Measurements from ENCODE around the gene DYNC1I1. TPM values are rescaled to one million over a fixed set of nuclear protein-coding genes. Genes with fewer than 3 reads are reported as not detected.

Gene DYNC1I1
- polyA plus RNA-seq, 1 of the 3 experiments (the other 2 are of a cell fraction), result 0.05 TPM

- no peak overlapping the region; a peak in 1 of 4 replicates for H3K27ac ChIP-seq (ENCODE audit: low read depth in 2 of 2, low read length in 1 of 2)
- H3K36me3 ChIP-seq (replicated peaks in 1 of 2; ENCODE audit: control insufficient read depth in 1 of 2, insufficient read depth in 2 of 2, low read length in 1 of 2), result no peaks in the 10 kb centered on the region
- CTCF ChIA-PET, result interaction anchor here (1.6 to 2.9 kb wide), 3 partner anchors 12 to 332 kb away, joined by 3 to 9 read pairs (median 8); no protein-coding TSS in a partner anchor
- no peaks in the 10 kb centered on the region for H3K9me2 ChIP-seq
- H3K27me3 ChIP-seq (ENCODE audit: insufficient read depth), result no peaks in the 10 kb centered on the region
- H3K4me2 ChIP-seq, result no peak overlapping the region
- H3K9ac ChIP-seq, result no peak overlapping the region
- H3K79me2 ChIP-seq (ENCODE audit: insufficient read depth), result no peaks in the 10 kb centered on the region
- DNase-seq, result peak; percentile 50
- 0 out of 2 replicates have a peak, but pooled peaks cover 4% of the 10 kb centered on the region for H3K9me3 ChIP-seq
- H3F3A ChIP-seq (replicated peaks; ENCODE audit: insufficient read depth), result no peaks in the 10 kb centered on the region
- H4K20me1 ChIP-seq (ENCODE audit: insufficient read depth), result no peaks in the 10 kb centered on the region
- WGBS (ENCODE audit: low lambda C conversion rate), result 0% methylated on average over 1 of the region's 1 CpG
- H2AFZ ChIP-seq (ENCODE audit: low read depth), result no peak overlapping the region
- no peaks in the 10 kb centered on the region; a peak in 2 of 4 replicates for H3K4me1 ChIP-seq (ENCODE audit: control insufficient read depth in 1 of 2, insufficient read depth in 2 of 2, low read depth in 1 of 2, low read length in 1 of 2)
- TF ChIP-seq FOXJ3 (CRISPR knock-in tag; IDR thresholded peaks at IDR 0.05) (no peak), RFX5 (IDR thresholded peaks at IDR 0.05; ENCODE audit: low read length) (no peak), NFIC (IDR thresholded peaks at IDR 0.05; ENCODE audit: borderline replicate concordance) (peak; percentile 37; the same call in 1 of the 2 replicates), MXI1 (IDR thresholded peaks at IDR 0.05; ENCODE audit: low read depth, low read length) (no peak), PBX3 (IDR thresholded peaks at IDR 0.05) (no peak), FOXM1 (IDR thresholded peaks at IDR 0.05; ENCODE audit: low read depth) (no peak), MEF2A (IDR thresholded peaks at IDR 0.05; ENCODE audit: borderline replicate concordance, low read depth) (no peak), ZBTB33 (IDR thresholded peaks at IDR 0.05; ENCODE audit: borderline replicate concordance, low read depth) (no peak), CHD2 (IDR thresholded peaks at IDR 0.05; ENCODE audit: low read length, partially characterized antibody) (no peak), ELF1 (IDR thresholded peaks at IDR 0.05) (no peak), RCOR1 (IDR thresholded peaks at IDR 0.05; ENCODE audit: low read length) (peak; percentile 15; the same call in 1 of the 2 replicates)
- H3K4me3 ChIP-seq (ENCODE audit: low read depth in 2 of 2, low read length in 1 of 2), result no peak overlapping the region
- POLR2A ChIA-PET, result no interaction called here
Measured at GRCh38 chr7:95859429-95859828, 87.1 kb downstream of the DYNC1I1 start.

- Histone ChIP-seq H3K4me2 (no peak overlapping the region), H3K9me3 (0 out of 2 replicates have a peak, but pooled peaks cover 4% of the 10 kb centered on the region), H3K27ac (ENCODE audit: low read depth in 2 of 2, low read length in 1 of 2) (no peak overlapping the region), H3K4me1 (ENCODE audit: control insufficient read depth in 1 of 2, insufficient read depth in 2 of 2, low read depth in 1 of 2, low read length in 1 of 2) (no peaks in the 10 kb centered on the region; a peak in 2 of 4 replicates), H2AFZ (ENCODE audit: low read depth) (no peak overlapping the region), H3K9me2 (no peaks in the 10 kb centered on the region), H3K36me3 (replicated peaks in 1 of 2; ENCODE audit: control insufficient read depth in 1 of 2, insufficient read depth in 2 of 2, low read length in 1 of 2) (no peaks in the 10 kb centered on the region), H3K4me3 (ENCODE audit: low read depth in 2 of 2, low read length in 1 of 2) (no peak overlapping the region), H3K27me3 (ENCODE audit: insufficient read depth) (no peaks in the 10 kb centered on the region), H3F3A (replicated peaks; ENCODE audit: insufficient read depth) (no peaks in the 10 kb centered on the region), H3K79me2 (ENCODE audit: insufficient read depth) (no peaks in the 10 kb centered on the region), H4K20me1 (ENCODE audit: insufficient read depth) (no peaks in the 10 kb centered on the region), H3K9ac (no peak overlapping the region)
- TF ChIP-seq RXRA (IDR thresholded peaks at IDR 0.05; ENCODE audit: borderline replicate concordance, low read depth), result no peak
- no peak for TF ChIP-seq MEF2A (IDR thresholded peaks at IDR 0.05; ENCODE audit: borderline replicate concordance, low read depth)
- TF ChIP-seq RFX5 (IDR thresholded peaks at IDR 0.05; ENCODE audit: low read length), result no peak
- TF ChIP-seq TAF1 (IDR thresholded peaks at IDR 0.05; ENCODE audit: borderline replicate concordance, low read depth, low read length), result no peak
- TF ChIP-seq NFIC (IDR thresholded peaks at IDR 0.05; ENCODE audit: borderline replicate concordance), result no peak
- ChIA-PET POLR2A (no interaction called here), CTCF (interaction anchor here (0.6 to 2.9 kb wide), 3 partner anchors 10 to 138 kb away, joined by 3 to 13 read pairs (median 8); no protein-coding TSS in a partner anchor)
- DNase-seq, result no peak
- WGBS (ENCODE audit: low lambda C conversion rate), result 16% methylated on average over 2 of the region's 2 CpGs
Measured at GRCh38 chr7:95861041-95861440, 88.7 kb downstream of the DYNC1I1 start.
